ENCODE measurements around the gene PEX5.
"Not testable (repeated sequence)": the region's sequence is repeated elsewhere in the genome, so short reads cannot be mapped to it uniquely, and the experiment has no call there.

PEX5 gene

DNA sequence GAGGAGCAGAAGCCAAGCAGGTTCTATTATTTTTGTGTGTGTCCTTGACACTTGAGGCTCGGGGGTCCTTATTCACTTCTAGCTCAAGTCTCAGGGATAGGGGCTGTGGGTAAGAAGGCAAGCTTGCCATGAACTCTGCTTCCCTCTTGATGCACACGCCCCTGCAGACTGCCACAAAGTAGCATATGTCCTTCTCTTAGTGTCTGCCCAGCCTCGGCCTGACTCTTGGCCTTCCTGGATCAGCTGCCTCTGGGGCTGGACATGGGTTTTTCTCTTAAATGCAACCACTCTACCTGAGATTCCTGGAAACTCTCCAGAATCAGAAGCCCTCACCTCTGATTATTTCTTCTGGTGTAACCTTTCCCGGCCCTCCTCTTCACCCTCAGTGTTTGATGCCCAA lies 28.2 kb upstream of the PEX5 start:
- DNase-seq, result no peak

GRCh38 chr12:7161811-7162210 lies 27.7 kb upstream of the PEX5 start:
- no peak for DNase-seq

- DNase-seq, result peak; percentile 22
These were observed 26.8 kb upstream of the PEX5 start for GRCh38 chr12:7162691-7163114.

DNA sequence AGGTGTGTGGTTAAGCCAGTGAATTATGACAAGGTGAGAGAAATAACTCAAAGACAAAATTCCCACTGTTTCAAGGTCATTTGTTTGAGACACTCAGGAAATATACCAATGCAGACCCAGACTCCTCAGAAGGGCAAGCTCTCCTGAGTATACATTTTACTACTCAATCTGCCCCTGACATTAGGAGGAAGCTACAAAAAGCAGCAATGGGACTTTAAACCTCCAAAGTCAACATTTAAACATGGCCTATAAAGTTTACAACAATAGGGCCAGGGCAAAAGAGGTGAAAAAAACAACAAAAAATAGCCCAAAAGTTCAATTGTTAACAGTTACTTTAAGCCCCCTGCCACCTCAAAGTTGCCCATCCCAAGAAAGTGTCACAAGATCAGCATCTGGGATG lies 19.5 kb upstream of the PEX5 start:
- no peak for DNase-seq

- no peak for DNase-seq
These were observed 17.6 kb upstream of the PEX5 start for GRCh38 chr12:7171854-7172253.

DNA sequence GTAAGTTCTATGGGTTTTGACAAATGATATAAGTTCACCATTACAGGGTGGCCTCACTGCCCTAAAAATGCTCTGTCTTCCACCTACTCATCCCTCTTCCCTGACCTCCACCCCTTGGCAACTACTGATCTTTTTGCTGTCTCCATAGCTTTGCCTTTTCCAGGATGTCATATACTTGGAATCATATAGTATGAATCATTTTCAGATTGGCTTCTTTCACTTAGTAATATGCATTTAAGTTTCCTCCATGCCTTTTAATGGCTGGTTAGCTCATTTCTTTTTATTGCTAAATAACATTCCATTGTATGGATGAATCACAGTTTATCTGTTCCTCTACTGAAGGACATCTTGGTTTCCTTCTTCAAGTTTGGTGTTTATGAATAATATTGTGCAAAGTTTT lies 14.0 kb upstream of the PEX5 start:
- no peak for DNase-seq

GRCh38 chr12:7176595-7176994 lies 12.9 kb upstream of the PEX5 start:
- DNase-seq, result no peak

- DNase-seq, result no peak
These were observed 11.0 kb upstream of the PEX5 start for GRCh38 chr12:7178481-7178880.

DNA sequence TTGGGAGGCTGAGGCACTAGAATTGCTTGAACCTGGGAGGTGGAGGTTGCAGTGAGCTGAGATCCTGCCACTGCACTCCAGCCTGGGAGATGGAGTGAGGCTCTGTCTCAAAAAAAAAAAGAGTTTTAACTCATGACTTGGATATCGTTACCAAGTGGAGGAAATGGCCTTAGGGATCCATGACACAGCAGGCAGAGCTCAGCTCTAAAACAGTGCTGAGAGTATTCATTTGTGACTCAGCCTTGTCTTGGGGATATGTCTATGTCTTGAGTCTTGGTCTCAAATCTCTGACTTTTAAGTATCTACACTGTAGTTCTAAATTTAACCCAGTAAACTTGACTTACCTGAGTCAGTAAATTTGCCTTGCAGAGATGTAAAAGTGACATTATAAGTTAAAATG lies 8.8 kb upstream of the PEX5 start:
- no peak for DNase-seq

DNA sequence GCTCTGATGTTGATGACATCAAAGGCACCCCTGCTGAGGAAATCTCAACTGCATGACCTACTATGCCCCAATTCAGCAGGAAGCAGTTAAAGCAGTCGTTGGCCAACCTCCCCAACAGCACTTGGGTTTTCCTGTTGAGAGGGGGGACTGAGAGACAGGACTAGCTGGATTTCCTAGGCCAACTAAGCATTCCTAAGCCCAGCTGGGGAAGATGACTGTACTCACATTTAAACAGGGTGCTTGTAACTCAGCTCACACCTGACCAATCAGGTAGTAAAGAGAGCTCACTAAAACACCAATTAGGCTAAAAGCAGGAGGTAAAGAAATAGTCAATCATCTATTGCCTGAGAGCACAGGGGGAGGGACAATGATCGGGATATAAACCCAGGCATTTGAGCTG lies 3.4 kb upstream of the PEX5 start:
- DNase-seq, result not testable (repeated sequence)

- DNase-seq, result peak; percentile 72
These were observed 706 bp upstream of the PEX5 start for GRCh38 chr12:7188562-7189397.

DNA sequence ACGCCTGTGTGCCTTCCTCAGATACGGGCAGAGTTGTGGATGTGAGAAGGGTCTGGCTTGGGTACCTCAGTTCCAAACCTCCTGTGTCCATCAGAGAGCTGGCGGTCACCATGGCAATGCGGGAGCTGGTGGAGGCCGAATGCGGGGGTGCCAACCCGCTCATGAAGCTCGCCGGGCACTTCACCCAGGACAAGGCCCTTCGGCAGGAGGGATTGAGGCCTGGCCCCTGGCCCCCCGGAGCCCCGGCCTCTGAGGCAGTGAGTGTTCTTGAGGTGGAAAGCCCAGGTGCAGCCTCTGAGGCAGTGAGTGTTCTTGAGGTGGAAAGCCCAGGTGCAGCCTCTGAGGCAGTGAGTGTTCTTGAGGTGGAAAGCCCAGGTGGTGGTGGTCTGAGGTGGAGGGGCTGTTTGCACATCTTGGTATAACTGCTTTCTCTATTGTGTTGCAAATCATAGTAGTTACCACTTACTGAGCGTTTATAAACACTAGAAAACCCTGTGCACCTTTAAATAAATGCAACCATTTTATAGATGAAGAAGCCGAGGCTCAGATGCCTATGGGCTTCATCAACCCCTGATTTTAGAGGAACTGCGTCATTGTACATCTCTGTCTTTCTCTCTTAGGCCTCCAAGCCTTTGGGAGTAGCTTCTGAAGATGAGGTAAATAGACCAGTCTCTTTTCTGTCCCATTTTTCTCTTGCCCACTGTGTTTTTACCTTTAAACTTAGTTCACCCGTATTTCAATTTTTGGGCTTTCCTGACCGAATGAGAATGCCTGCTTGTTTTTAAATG lies 976 bp downstream of the PEX5 start:
- no peak for DNase-seq

- DNase-seq, result no peak
These were observed 4.2 kb downstream of the PEX5 start for GRCh38 chr12:7193674-7194073.

DNA sequence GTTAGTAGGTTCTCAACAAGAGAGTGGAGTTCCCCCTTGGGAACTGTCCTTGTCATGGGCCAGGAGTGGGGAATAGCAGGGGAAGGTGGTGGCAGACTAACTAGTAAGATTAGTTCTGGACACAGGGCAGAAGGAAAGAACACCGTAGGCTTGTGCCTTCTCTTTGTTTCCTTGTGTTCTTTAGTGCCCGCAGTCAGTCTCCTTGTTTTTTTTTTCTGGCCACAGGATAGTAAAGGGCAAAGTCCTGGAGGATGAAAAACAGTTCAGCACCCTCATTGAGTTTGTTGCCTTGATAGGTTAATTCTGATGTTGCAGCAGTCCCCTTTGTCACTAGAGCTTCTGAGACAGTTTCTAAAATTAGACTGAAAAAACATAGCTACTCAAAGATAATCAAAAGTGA lies 8.4 kb downstream of the PEX5 start:
- no peak for DNase-seq

DNA sequence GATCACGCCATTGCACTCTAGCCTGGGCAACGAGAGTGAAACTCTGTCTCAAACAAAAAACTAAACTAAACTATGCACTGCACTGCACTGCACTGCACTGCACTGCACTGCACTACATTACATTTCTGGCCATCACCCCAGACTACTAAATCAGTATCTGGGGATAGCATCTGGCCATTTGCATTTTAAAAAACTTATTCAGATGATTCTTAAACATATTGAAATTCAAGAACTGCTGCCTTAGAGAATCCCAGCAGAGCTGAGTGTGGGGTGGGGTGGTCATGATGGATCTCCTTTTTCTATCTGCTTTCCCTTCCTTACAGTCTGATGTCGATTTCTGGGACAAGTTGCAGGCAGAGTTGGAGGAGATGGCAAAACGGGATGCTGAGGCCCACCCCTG lies 13.6 kb downstream of the PEX5 start:
- no peak for DNase-seq

DNA sequence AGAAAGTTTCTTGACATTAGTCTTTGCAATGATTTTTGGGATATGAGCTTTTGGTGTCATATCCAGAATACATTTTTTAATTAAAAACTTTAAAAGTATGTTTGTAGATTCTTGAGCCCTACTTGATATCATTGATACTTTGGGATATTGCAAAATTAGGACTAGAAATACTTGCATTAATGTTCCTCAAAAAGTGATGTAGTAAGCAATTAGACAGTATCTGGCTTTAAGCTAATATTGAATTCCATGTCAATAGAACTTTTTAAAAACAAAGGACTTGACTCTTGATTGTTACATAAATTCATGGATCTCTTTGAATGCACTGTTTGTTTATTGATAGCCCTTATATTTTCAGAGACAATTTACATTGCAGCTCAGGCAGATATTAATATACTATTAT lies 15.6 kb downstream of the PEX5 start:
- no peak for DNase-seq

- no peak for DNase-seq
These were observed 17.2 kb downstream of the PEX5 start for GRCh38 chr12:7206691-7207090.

- DNase-seq, result no peak
These were observed 18.6 kb downstream of the PEX5 start for GRCh38 chr12:7207866-7208625.

DNA sequence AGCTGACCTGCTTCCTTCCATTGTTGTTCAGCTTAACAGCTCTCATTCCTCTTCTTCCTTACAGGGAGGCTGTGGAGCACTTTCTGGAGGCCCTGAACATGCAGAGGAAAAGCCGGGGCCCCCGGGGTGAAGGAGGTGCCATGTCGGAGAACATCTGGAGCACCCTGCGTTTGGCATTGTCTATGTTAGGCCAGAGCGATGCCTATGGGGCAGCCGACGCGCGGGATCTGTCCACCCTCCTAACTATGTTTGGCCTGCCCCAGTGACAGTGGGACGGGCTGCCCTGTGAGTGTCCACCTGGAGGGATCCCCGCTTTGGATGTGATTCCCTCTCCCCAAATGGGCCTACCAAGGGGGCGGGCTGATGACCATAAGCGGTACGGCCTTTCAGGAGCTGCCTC lies 20.5 kb downstream of the PEX5 start:
- no peak for DNase-seq

- no peak for DNase-seq
These were observed 21.2 kb downstream of the PEX5 start for GRCh38 chr12:7210642-7211151.

- no peak for DNase-seq
These were observed 23.2 kb downstream of the PEX5 start for GRCh38 chr12:7212678-7213077.

- DNase-seq, result not testable (repeated sequence)
These were observed 24.3 kb downstream of the PEX5 start for GRCh38 chr12:7213745-7214144.

GRCh38 chr12:7217475-7218069 lies 28.1 kb downstream of the PEX5 start:
- DNase-seq, result no peak
